Neural cell (in vitro differentiated cells): ENCODE data around the gene MAST4. TPM values are rescaled to one million over a fixed set of nuclear protein-coding genes. Genes with fewer than 3 reads are reported as not detected.

Experiments
- H2AFZ ChIP-seq: fragments of 200-600, 300-800 bp; sonication (generic), shearing (Covaris generic); 2 replicates; pipeline ENCODE4 v1.6.0; 2014; ENCODE audit warnings: low read depth, mild to moderate bottlenecking, antibody characterized with exemption, low read length, moderate library complexity
- H3F3A ChIP-seq: fragments of 200-600 bp; shearing (Covaris generic); 2 replicates; pipeline ENCODE4 v1.6.1; 2016; ENCODE audit warnings: mild to moderate bottlenecking, moderate library complexity, mixed read lengths, antibody characterized with exemption, low read length; ENCODE audit not compliant: insufficient read depth, poor library complexity, severe bottlenecking
- H3K27ac ChIP-seq: fragments of 200-600, 300-800 bp; sonication (generic), shearing (Covaris generic); 2 replicates; pipeline ENCODE4 v1.5.1; 2014; ENCODE audit warnings: mild to moderate bottlenecking, low read length, moderate library complexity
- H3K27me3 ChIP-seq: fragments of 300-800, 200-600 bp; sonication (generic), shearing (Covaris generic); 2 replicates; pipeline ENCODE4 v1.6.0; 2014; ENCODE audit warnings: mild to moderate bottlenecking, low read depth, low read length, moderate library complexity; ENCODE audit not compliant: insufficient read depth
- H3K36me3 ChIP-seq: fragments of 300-800, 200-600 bp; sonication (generic), shearing (Covaris generic); 2 replicates; pipeline ENCODE4 v1.5.1; 2014; ENCODE audit warnings: mild to moderate bottlenecking, antibody characterized with exemption, low read length, moderate library complexity; ENCODE audit not compliant: insufficient read depth
- H3K4me2 ChIP-seq: fragments of 300-800, 200-600 bp; sonication (generic), shearing (Covaris generic); 2 replicates; pipeline ENCODE4 v1.6.0; 2014; ENCODE audit warnings: mild to moderate bottlenecking, low read length
- H3K4me3 ChIP-seq: fragments of 300-800, 200-600 bp; sonication (generic), shearing (Covaris generic); 2 replicates; pipeline ENCODE4 v1.5.1; 2014; ENCODE audit warnings: mild to moderate bottlenecking, low read length, moderate library complexity
- H3K79me2 ChIP-seq: fragments of 200-600 bp; shearing (Covaris generic); replicated peaks from 2 replicates; pipeline ENCODE4 v1.6.0; 2014; ENCODE audit warnings: mild to moderate bottlenecking, low read length, moderate library complexity; ENCODE audit not compliant: insufficient read depth
- H3K9ac ChIP-seq: fragments of 300-800, 200-600 bp; sonication (generic), shearing (Covaris generic); 2 replicates; pipeline ENCODE4 v1.6.1; 2016; ENCODE audit warnings: mild to moderate bottlenecking, low read length, mixed read lengths
- H3K9me2 ChIP-seq: fragments of 200-600 bp; shearing (Covaris generic); 2 replicates; pipeline ENCODE4 v1.6.1; 2016; ENCODE audit warnings: mild to moderate bottlenecking, low read length, mixed read lengths; ENCODE audit not compliant: insufficient read depth
- H3K9me3 ChIP-seq: fragments of 200-600, 300-800 bp; sonication (generic), shearing (Covaris generic); 2 replicates; pipeline ENCODE4 v1.6.1; 2016; ENCODE audit warnings: mild to moderate bottlenecking, mixed run types, low read length, moderate library complexity, mixed read lengths
- H4K20me1 ChIP-seq: fragments of 200-600 bp; shearing (Covaris generic); 2 replicates; pipeline ENCODE4 v1.6.1; 2016; ENCODE audit warnings: mild to moderate bottlenecking, mixed run types; ENCODE audit not compliant: insufficient read depth
- EP300 ChIP-seq: fragments of 450-650 bp; conservative IDR thresholded peaks from 2 replicates; pipeline ENCODE4 v1.6.1; 2014; ENCODE audit warnings: antibody characterized with exemption, mild to moderate bottlenecking, moderate library complexity; ENCODE audit not compliant: poor library complexity, severe bottlenecking
- EZH2 ChIP-seq: fragments of 200-600, 300-800 bp; shearing (Covaris generic), sonication (generic); IDR thresholded peaks from 2 replicates; pipeline ENCODE4 v1.6.1; 2014; ENCODE audit warnings: antibody characterized with exemption, low read length, borderline replicate concordance, mild to moderate bottlenecking; ENCODE audit not compliant: insufficient read depth, poor library complexity, severe bottlenecking
- MXI1 ChIP-seq: fragments of 450-650 bp; conservative IDR thresholded peaks from 2 replicates; pipeline ENCODE4 v1.6.1; 2014; ENCODE audit warnings: antibody characterized with exemption, mild to moderate bottlenecking; ENCODE audit not compliant: poor library complexity, severe bottlenecking
- POLR2AphosphoS5 ChIP-seq: IDR thresholded peaks from 2 replicates; pipeline ENCODE4 v1.6.1; 2012
- RAD21 ChIP-seq: fragments of 450-650 bp; conservative IDR thresholded peaks from 2 replicates; pipeline ENCODE4 v1.6.1; 2014; ENCODE audit warnings: antibody characterized with exemption, mild to moderate bottlenecking, moderate library complexity
- SMC3 ChIP-seq: fragments of 450-650 bp; conservative IDR thresholded peaks from 2 replicates; pipeline ENCODE4 v1.6.1; 2014; ENCODE audit warnings: antibody characterized with exemption, mild to moderate bottlenecking, moderate library complexity; ENCODE audit not compliant: poor library complexity
- TAF1 ChIP-seq: IDR thresholded peaks from 2 replicates; pipeline ENCODE4 v1.6.1; 2012; ENCODE audit warnings: low read depth
- polyA plus RNA-seq: library from polyadenylated mRNA; depleted of rRNA; stranded (reverse); fragments of >200 nt; gene quantifications from 2 replicates; pipeline ENCODE4 v1.2.3, GENCODE V29; 2014
- TF ChIP-seq, protein P1 (sequence below): IDR thresholded peaks from 2 replicates; pipeline ENCODE4 v1.6.1; 2012; ENCODE audit warnings: borderline replicate concordance
- TF ChIP-seq, protein P2 (sequence below): fragments of 450-650 bp; IDR thresholded peaks from 2 replicates; pipeline ENCODE4 v1.5.1; 2014; ENCODE audit warnings: antibody characterized with exemption, mild to moderate bottlenecking, moderate library complexity; ENCODE audit not compliant: poor library complexity, severe bottlenecking

The MAST4 gene
- polyA plus RNA-seq, 1 donor from 2014 or later: 2.3 TPM

DNA sequence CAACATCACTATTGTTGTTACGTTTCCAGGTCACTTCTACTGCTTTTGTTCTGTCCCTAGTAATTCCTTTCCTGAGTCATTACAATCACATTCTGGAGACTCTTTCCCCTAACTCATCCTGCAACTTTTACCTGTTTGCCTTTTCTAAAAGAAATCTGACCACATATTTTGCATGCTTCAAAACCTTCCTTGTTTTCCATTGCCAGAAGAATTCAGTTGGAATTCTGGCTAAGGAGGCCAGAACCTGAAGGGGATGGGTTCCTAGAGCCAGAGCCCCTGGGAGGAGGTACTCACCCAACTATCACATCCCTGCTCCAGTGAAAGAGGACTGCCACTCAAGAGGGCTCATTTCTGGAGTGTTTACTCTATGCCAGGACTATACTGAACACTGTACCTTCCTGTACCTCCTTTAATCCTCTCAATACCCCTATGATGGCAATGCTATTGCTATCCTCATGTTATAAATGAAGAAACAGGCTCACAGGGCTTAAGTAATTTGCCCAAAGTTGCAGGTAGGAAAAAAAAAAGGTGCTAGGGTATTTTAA is 42.8 kb upstream of the MAST4 start:
- Histone ChIP-seq H4K20me1 (no peaks in the 10 kb centered on the region), H3K36me3 (no peaks in the 10 kb centered on the region)
- TF ChIP-seq POLR2AphosphoS5: no peak
- TF ChIP-seq, protein P1, sequence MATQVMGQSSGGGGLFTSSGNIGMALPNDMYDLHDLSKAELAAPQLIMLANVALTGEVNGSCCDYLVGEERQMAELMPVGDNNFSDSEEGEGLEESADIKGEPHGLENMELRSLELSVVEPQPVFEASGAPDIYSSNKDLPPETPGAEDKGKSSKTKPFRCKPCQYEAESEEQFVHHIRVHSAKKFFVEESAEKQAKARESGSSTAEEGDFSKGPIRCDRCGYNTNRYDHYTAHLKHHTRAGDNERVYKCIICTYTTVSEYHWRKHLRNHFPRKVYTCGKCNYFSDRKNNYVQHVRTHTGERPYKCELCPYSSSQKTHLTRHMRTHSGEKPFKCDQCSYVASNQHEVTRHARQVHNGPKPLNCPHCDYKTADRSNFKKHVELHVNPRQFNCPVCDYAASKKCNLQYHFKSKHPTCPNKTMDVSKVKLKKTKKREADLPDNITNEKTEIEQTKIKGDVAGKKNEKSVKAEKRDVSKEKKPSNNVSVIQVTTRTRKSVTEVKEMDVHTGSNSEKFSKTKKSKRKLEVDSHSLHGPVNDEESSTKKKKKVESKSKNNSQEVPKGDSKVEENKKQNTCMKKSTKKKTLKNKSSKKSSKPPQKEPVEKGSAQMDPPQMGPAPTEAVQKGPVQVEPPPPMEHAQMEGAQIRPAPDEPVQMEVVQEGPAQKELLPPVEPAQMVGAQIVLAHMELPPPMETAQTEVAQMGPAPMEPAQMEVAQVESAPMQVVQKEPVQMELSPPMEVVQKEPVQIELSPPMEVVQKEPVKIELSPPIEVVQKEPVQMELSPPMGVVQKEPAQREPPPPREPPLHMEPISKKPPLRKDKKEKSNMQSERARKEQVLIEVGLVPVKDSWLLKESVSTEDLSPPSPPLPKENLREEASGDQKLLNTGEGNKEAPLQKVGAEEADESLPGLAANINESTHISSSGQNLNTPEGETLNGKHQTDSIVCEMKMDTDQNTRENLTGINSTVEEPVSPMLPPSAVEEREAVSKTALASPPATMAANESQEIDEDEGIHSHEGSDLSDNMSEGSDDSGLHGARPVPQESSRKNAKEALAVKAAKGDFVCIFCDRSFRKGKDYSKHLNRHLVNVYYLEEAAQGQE: no peak
- no peak for TF ChIP-seq MXI1
- no peak for TF ChIP-seq RAD21
- no peak for TF ChIP-seq EP300
- no peak for TF ChIP-seq SMC3
- no peak for TF ChIP-seq TAF1
- TF ChIP-seq, protein P2, sequence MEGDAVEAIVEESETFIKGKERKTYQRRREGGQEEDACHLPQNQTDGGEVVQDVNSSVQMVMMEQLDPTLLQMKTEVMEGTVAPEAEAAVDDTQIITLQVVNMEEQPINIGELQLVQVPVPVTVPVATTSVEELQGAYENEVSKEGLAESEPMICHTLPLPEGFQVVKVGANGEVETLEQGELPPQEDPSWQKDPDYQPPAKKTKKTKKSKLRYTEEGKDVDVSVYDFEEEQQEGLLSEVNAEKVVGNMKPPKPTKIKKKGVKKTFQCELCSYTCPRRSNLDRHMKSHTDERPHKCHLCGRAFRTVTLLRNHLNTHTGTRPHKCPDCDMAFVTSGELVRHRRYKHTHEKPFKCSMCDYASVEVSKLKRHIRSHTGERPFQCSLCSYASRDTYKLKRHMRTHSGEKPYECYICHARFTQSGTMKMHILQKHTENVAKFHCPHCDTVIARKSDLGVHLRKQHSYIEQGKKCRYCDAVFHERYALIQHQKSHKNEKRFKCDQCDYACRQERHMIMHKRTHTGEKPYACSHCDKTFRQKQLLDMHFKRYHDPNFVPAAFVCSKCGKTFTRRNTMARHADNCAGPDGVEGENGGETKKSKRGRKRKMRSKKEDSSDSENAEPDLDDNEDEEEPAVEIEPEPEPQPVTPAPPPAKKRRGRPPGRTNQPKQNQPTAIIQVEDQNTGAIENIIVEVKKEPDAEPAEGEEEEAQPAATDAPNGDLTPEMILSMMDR: no peak
- TF ChIP-seq EZH2: no peak

DNA sequence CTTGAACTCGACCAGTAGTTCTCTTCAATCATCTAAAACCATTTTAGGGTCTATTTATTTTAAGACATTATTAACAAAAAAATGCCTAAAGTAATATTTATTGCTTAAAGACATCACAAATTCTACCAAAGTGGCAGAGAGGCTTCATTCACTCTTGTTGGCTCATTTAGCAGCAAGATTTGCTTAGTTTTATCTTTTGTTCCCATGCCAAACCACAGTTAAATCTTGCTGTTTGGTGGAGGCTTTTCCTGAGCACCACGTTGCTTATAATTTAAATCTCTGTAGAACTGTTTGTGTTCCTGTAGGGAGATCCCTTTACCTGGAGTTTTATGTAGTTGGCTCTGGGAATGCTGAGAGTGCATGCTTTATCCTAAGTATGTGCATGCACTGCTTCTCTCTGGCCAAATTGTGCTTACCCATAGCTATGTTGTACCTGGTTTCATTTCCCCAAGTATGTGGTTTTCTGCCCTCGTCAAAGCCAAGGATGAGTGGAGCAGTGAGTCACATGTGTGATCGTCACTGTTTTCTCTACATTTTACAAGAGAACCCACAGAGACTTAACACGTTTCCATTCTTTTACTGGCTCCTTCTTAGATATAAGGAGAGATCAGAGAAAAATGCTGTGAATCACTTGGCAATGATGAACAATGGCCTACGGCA is 42.1 kb upstream of the MAST4 start:
- Histone ChIP-seq H3K27me3 (no peaks in the 10 kb centered on the region), H4K20me1 (no peaks in the 10 kb centered on the region), H3K4me2 (no peak overlapping the region), H3K4me3 (no peak overlapping the region), H3K9ac (no peak overlapping the region), H3K27ac (no peak overlapping the region), H2AFZ (no peak overlapping the region), H3F3A (no peaks in the 10 kb centered on the region), H3K9me2 (no peaks in the 10 kb centered on the region), H3K36me3 (no peaks in the 10 kb centered on the region), H3K9me3 (no peaks in the 10 kb centered on the region), H3K79me2 (no peaks in the 10 kb centered on the region)
- TF ChIP-seq SMC3 (no peak), TAF1 (no peak), POLR2AphosphoS5 (no peak), EP300 (no peak), RAD21 (no peak), MXI1 (no peak), EZH2 (no peak)
- TF ChIP-seq, protein P2: no peak
- TF ChIP-seq, protein P1: no peak

More for the DNA sequence above, 42.8 kb upstream of the MAST4 start:
- Histone ChIP-seq H3K4me2 (no peak overlapping the region), H3K27ac (no peak overlapping the region), H3K9me3 (no peaks in the 10 kb centered on the region), H2AFZ (no peak overlapping the region), H3K27me3 (no peaks in the 10 kb centered on the region), H3K9ac (no peak overlapping the region), H3K9me2 (no peaks in the 10 kb centered on the region), H3K4me3 (no peak overlapping the region), H3F3A (no peaks in the 10 kb centered on the region), H3K79me2 (no peaks in the 10 kb centered on the region)
